GM21576 (cell line): ENCODE results near the gene KLKB1.

Source experiments
- ATAC-seq: cut with Tn5 transposase; IDR thresholded peaks from one replicate; pipeline ENCODE4 v1.9.1; 2021; ENCODE audit warnings: mild to moderate bottlenecking, moderate library complexity; ENCODE audit not compliant: unreplicated experiment

Gene KLKB1

GRCh38 chr4:186304866-186305505, 77.7 kb downstream of the KLKB1 start:
- ATAC-seq = no peak

- no peak for ATAC-seq
Observed at GRCh38 chr4:186307497-186307896, 80.2 kb downstream of the KLKB1 start.

- ATAC-seq = no peak
Observed at GRCh38 chr4:186307916-186308315, 80.6 kb downstream of the KLKB1 start.
